Measurements from ENCODE around the gene CYP3A5. TPM values are rescaled to one million over a fixed set of nuclear protein-coding genes. Genes with fewer than 3 reads are reported as not detected.
"Not testable (repeated sequence)": the region's sequence is repeated elsewhere in the genome, so short reads cannot be mapped to it uniquely, and the experiment has no call there.

The CYP3A5 gene
- total RNA-seq, 2 donors from 2014 or later = 0.59 to 1.2 TPM

DNA sequence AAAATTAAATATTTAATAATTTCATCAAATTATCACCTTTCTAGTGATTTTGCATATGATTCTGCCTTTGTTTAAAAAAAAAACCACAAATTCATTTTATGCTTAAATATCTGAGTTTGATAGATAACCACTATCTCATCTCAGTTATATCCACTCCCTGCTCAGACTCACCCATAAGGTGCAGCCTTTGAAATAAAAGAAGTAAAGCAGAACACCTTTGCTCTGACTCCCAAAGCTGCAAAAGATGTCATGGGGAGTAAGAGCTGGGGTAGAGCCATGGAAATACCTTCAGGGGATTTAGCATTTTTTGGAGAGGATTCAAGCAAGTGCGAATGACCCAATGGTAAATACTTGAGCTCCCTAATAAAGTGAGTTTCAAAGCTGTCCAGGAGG, 15.1 kb upstream of the CYP3A5 start:
- TF ChIP-seq CTCF (IDR thresholded peaks at IDR 0.05) = no peak
- no peak for DNase-seq (ENCODE audit: low spot score)

DNA sequence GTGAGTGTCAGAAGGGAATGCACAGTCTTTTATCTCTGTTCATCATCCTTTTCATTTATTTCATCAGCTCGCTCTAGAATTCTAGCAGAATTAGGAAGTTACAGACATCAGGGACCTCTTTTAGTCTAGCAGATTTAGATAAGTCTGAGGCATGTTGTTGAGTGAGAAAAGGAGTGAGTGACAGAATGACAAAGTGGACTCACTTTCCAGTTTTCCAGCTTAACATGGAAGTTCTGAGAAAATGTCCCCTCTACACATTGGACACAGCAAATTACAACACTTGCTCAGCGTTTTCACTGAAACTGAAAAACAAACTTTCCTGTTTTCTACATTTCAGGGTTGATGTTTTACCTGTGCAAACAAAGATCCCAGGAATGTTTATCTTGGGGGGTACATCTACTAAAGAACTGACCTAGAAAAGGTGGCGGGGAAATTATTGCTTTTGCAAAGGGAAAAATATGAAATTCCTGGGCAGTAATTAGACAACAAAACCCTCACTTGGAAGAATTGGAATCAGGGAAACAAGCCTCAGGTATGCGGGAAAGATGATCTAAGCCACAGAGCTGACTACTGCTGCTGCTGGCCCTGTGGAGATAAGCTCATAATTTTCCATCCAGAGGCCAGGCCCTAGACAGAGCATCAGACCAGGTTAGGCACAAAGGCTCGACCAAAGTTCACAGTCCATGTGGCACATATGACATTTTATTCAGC, 14.6 kb upstream of the CYP3A5 start:
- Histone ChIP-seq H3K36me3 (no peaks in the 10 kb centered on the region), H3K27me3 (no peaks in the 10 kb centered on the region), H3K27ac (no peak overlapping the region), H3K9me3 (no peaks in the 10 kb centered on the region), H3K4me1 (no peaks in the 10 kb centered on the region), H3K4me3 (no peak overlapping the region)
- no peak for TF ChIP-seq CTCF (IDR thresholded peaks at IDR 0.05)
- no peak for DNase-seq (ENCODE audit: low spot score)

More for the DNA sequence above, 15.1 kb upstream of the CYP3A5 start:
- no peaks in the 10 kb centered on the region for H3K4me1 ChIP-seq
- H3K36me3 ChIP-seq = no peaks in the 10 kb centered on the region
- H3K27me3 ChIP-seq = no peaks in the 10 kb centered on the region
- no peaks in the 10 kb centered on the region for H3K9me3 ChIP-seq
- H3K27ac ChIP-seq = no peak overlapping the region
- no peak overlapping the region for H3K4me3 ChIP-seq

- Histone ChIP-seq H3K4me3 (no peak overlapping the region), H3K9me3 (no peaks in the 10 kb centered on the region), H3K36me3 (no peaks in the 10 kb centered on the region), H3K27me3 (no peaks in the 10 kb centered on the region), H3K4me1 (no peaks in the 10 kb centered on the region), H3K27ac (no peak overlapping the region)
- TF ChIP-seq CTCF (IDR thresholded peaks at IDR 0.05) = no peak
- DNase-seq (ENCODE audit: low spot score) = no peak
Measured at GRCh38 chr7:99693427-99694200, 13.8 kb upstream of the CYP3A5 start.

DNA sequence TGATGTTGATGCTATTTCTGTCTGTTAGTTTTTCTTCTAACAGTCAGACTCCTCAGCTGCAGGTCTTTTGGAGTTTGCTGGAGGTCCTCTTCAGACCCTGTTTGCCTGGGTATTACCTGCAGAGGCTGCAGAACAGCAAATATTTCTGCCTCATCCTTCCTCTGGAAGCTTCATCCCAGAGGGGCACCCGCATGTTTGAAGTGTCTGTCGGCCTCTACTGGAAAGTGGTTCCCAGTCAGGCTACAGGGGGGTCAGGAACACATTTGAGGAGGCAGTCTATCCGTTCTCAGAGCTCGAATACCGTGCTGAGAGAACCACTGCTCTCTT, 13.3 kb upstream of the CYP3A5 start:
- Histone ChIP-seq H3K27me3 (no peaks in the 10 kb centered on the region), H3K9me3 (no peaks in the 10 kb centered on the region), H3K4me1 (no peaks in the 10 kb centered on the region), H3K36me3 (no peaks in the 10 kb centered on the region), H3K4me3 (no peak overlapping the region), H3K27ac (no peak overlapping the region)
- DNase-seq (ENCODE audit: low spot score) = no peak
- TF ChIP-seq CTCF (IDR thresholded peaks at IDR 0.05) = no peak

DNA sequence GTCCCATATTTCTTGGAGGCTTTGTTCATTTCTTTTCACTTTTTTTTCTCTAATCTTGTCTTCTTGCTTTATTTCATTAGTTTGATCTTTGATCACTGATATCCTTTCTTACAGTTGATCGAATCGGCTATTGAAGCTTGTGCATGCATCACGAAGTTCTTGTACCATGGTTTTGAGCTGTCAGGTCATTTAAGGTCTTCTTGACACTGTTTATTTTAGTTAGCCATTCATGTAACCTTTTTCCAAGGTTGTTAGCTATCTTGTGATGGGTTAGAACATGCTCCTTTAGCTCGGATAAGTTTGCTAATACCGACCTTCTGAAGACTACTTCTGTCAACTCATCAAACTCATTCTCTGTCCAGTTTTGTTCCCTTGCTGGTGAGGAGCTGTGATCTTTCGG, 12.8 kb upstream of the CYP3A5 start:
- not testable (repeated sequence) for H3K4me1 ChIP-seq; H3K36me3 ChIP-seq; H3K4me3 ChIP-seq; H3K9me3 ChIP-seq; H3K27ac ChIP-seq; DNase-seq (ENCODE audit: low spot score); H3K27me3 ChIP-seq

GRCh38 chr7:99691658-99692057, 11.9 kb upstream of the CYP3A5 start:
- H3K36me3 ChIP-seq; H3K9me3 ChIP-seq; H3K27me3 ChIP-seq; H3K27ac ChIP-seq; DNase-seq (ENCODE audit: low spot score); H3K4me3 ChIP-seq; H3K4me1 ChIP-seq: not testable (repeated sequence)

DNA sequence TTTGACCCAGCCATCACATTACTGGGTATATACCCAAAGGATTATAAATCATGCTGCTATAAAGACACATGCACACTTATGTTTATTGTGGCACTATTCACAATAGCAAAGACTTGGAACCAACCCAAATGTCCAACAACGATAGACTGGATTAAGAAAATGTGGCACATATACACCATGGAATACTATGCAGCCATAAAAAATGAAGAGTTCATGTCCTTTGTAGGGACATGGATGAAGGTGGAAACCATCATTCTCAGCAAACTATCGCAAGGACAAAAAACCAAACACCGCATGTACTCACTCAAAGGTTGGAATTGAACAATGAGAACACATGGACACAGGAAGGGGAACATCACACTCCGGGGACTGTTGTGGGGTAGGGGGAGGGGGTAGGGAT, 11.1 kb upstream of the CYP3A5 start:
- not testable (repeated sequence) for H3K4me3 ChIP-seq; H3K36me3 ChIP-seq; H3K27me3 ChIP-seq; H3K4me1 ChIP-seq; H3K9me3 ChIP-seq; H3K27ac ChIP-seq; DNase-seq (ENCODE audit: low spot score)

DNA sequence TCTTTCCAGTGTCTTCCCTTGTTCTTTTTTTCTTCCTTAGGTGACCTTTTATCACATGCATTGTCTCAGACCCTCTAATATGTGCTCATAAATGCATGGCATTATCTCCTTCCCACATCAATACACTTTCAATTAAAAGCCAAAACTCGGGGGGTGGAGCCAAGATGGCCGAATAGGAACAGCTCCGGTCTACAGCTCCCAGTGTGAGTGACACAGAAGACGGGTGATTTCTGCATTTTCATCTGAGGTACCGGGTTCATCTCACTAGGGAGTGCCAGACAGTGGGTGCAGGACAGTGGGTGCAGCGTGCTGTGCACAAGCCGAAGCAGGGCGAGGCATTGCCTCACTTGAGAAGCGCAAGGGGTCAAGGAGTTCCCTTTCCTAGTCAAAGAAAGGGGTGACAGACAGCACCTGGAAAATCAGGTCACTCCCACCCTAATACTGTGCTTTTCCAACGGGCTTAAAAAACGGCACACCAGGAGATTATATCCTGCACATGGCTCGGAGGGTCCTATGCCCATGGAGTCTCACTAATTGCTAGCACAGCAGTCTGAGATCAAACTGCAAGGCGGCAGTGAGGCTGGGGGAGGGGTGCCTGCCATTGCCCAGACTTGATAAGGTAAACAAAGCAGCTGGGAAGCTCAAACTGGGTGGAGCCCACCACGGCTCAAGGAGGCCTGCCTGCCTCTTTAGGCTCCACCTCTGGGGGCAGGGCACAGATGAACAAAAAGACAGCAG, 6.2 kb upstream of the CYP3A5 start:
- not testable (repeated sequence) for DNase-seq (ENCODE audit: low spot score); H3K27ac ChIP-seq; H3K27me3 ChIP-seq; H3K9me3 ChIP-seq; H3K4me3 ChIP-seq; H3K36me3 ChIP-seq; H3K4me1 ChIP-seq

All from right atrium auricular region (tissue), 2 donors.